ENCODE measurements around the gene LURAP1L. TPM values are rescaled to one million over a fixed set of nuclear protein-coding genes. Genes with fewer than 3 reads are reported as not detected.

The LURAP1L gene
- total RNA-seq, 2 experiments from 2014 or later: not detected

- no TSS peak for BruUV-seq (replicated peaks)
- Histone ChIP-seq H3K36me3 (ENCODE audit: insufficient read depth, low read length) (no peaks in the 10 kb centered on the region), H4K20me1 (ENCODE audit: insufficient read depth, low read length) (no peaks in the 10 kb centered on the region; the same call in 1 of the 2 replicates), H3K79me2 (ENCODE audit: insufficient read depth, low read depth, low read length) (no peaks in the 10 kb centered on the region), H3K4me2 (ENCODE audit: low read length) (no peak overlapping the region), H3K9me2 (ENCODE audit: insufficient read depth, low read length) (no peaks in the 10 kb centered on the region), H3K27ac (ENCODE audit: low read depth, low read length, poor library complexity, severe bottlenecking) (no peak overlapping the region), H3K9me3 (ENCODE audit: low read length) (no peaks in the 10 kb centered on the region), H3K4me1 (ENCODE audit: insufficient read depth, low read length, poor library complexity, severe bottlenecking) (no peaks in the 10 kb centered on the region), H3K4me3 (ENCODE audit: low read depth, low read length, poor library complexity, severe bottlenecking) (no peak overlapping the region), H2AFZ (ENCODE audit: low read length) (no peak overlapping the region)
- POLR2A ChIA-PET: interaction anchor here (1.5 kb wide), 1 partner anchor 24 kb away, joined by 4 read pairs; no protein-coding TSS in a partner anchor
- DNase-seq (ENCODE audit: low spot score): no peak
- intact Hi-C loops (cut with micrococcal nuclease; ENCODE audit: unreplicated experiment): no loop called here
- CTCF ChIA-PET (ENCODE audit: unreplicated experiment): no interaction called here
- TF ChIP-seq EZH2phosphoT487 (IDR thresholded peaks at IDR 0.05; ENCODE audit: borderline replicate concordance, low read depth, low read length) (no peak), CTCF (conservative IDR thresholded peaks at IDR 0.05; ENCODE audit: low read length) (no peak)
Observed at GRCh38 chr9:12797037-12797436, 22.2 kb downstream of the LURAP1L start.

- no TSS peak for BruUV-seq (replicated peaks)
- H2AFZ ChIP-seq (ENCODE audit: low read length): no peak overlapping the region
- no peaks in the 10 kb centered on the region for H3K36me3 ChIP-seq (ENCODE audit: insufficient read depth, low read length)
- no peak overlapping the region for H3K27ac ChIP-seq (ENCODE audit: low read depth, low read length, poor library complexity, severe bottlenecking)
- no peaks in the 10 kb centered on the region for H3K9me3 ChIP-seq (ENCODE audit: low read length)
- no peak overlapping the region for H3K4me2 ChIP-seq (ENCODE audit: low read length)
- no peak for DNase-seq (ENCODE audit: low spot score)
- no peaks in the 10 kb centered on the region for H3K9me2 ChIP-seq (ENCODE audit: insufficient read depth, low read length)
- CTCF ChIA-PET (ENCODE audit: unreplicated experiment): no interaction called here
- TF ChIP-seq EZH2phosphoT487 (IDR thresholded peaks at IDR 0.05; ENCODE audit: borderline replicate concordance, low read depth, low read length): no peak
- no peak for TF ChIP-seq CTCF (conservative IDR thresholded peaks at IDR 0.05; ENCODE audit: low read length)
- no peaks in the 10 kb centered on the region for H3K79me2 ChIP-seq (ENCODE audit: insufficient read depth, low read depth, low read length)
- POLR2A ChIA-PET: interaction anchor here (0.8 to 1.5 kb wide), 2 partner anchors 26 to 332 kb away, joined by 4 to 5 read pairs; no protein-coding TSS in a partner anchor
- no peak overlapping the region for H3K4me3 ChIP-seq (ENCODE audit: low read depth, low read length, poor library complexity, severe bottlenecking)
- H3K4me1 ChIP-seq (ENCODE audit: insufficient read depth, low read length, poor library complexity, severe bottlenecking): no peaks in the 10 kb centered on the region
- intact Hi-C loops (cut with micrococcal nuclease; ENCODE audit: unreplicated experiment): no loop called here
- no peaks in the 10 kb centered on the region; the same call in 1 of the 2 replicates for H4K20me1 ChIP-seq (ENCODE audit: insufficient read depth, low read length)
Observed at GRCh38 chr9:12798066-12798770, 23.4 kb downstream of the LURAP1L start.

GRCh38 chr9:12801187-12801586, 26.4 kb downstream of the LURAP1L start:
- no peaks in the 10 kb centered on the region for H3K79me2 ChIP-seq (ENCODE audit: insufficient read depth, low read depth, low read length)
- BruUV-seq (replicated peaks): no TSS peak
- CTCF ChIA-PET (ENCODE audit: unreplicated experiment): no interaction called here

More at GRCh38 chr9:12801187-12801586, 26.4 kb downstream of the LURAP1L start:
- H3K4me2 ChIP-seq (ENCODE audit: low read length): no peak overlapping the region
- POLR2A ChIA-PET: interaction anchor here (0.7 to 1.1 kb wide), 3 partner anchors 9 to 26 kb away, joined by 3 to 4 read pairs (median 4); no protein-coding TSS in a partner anchor
- H4K20me1 ChIP-seq (ENCODE audit: insufficient read depth, low read length): no peaks in the 10 kb centered on the region
- H2AFZ ChIP-seq (ENCODE audit: low read length): no peak overlapping the region
- H3K9me2 ChIP-seq (ENCODE audit: insufficient read depth, low read length): no peaks in the 10 kb centered on the region
- no peak overlapping the region for H3K27ac ChIP-seq (ENCODE audit: low read depth, low read length, poor library complexity, severe bottlenecking)
- no peaks in the 10 kb centered on the region for H3K9me3 ChIP-seq (ENCODE audit: low read length)
- intact Hi-C loops (cut with micrococcal nuclease; ENCODE audit: unreplicated experiment): no loop called here
- TF ChIP-seq CTCF (conservative IDR thresholded peaks at IDR 0.05; ENCODE audit: low read length) (no peak), EZH2phosphoT487 (IDR thresholded peaks at IDR 0.05; ENCODE audit: borderline replicate concordance, low read depth, low read length) (no peak)
- H3K4me1 ChIP-seq (ENCODE audit: insufficient read depth, low read length, poor library complexity, severe bottlenecking): no peaks in the 10 kb centered on the region
- no peaks in the 10 kb centered on the region for H3K36me3 ChIP-seq (ENCODE audit: insufficient read depth, low read length)
- no peak for DNase-seq (ENCODE audit: low spot score)
- no peak overlapping the region for H3K4me3 ChIP-seq (ENCODE audit: low read depth, low read length, poor library complexity, severe bottlenecking)

All from OCI-LY7 (cell line).